HG03064 (cell line): Measurements from ENCODE around the gene DEF6.

Source experiments
- ATAC-seq: cut with Tn5 transposase; IDR thresholded peaks from one replicate; pipeline ENCODE4 v1.9.1; 2021; ENCODE audit warnings: low read depth; ENCODE audit not compliant: unreplicated experiment

The DEF6 gene

DNA sequence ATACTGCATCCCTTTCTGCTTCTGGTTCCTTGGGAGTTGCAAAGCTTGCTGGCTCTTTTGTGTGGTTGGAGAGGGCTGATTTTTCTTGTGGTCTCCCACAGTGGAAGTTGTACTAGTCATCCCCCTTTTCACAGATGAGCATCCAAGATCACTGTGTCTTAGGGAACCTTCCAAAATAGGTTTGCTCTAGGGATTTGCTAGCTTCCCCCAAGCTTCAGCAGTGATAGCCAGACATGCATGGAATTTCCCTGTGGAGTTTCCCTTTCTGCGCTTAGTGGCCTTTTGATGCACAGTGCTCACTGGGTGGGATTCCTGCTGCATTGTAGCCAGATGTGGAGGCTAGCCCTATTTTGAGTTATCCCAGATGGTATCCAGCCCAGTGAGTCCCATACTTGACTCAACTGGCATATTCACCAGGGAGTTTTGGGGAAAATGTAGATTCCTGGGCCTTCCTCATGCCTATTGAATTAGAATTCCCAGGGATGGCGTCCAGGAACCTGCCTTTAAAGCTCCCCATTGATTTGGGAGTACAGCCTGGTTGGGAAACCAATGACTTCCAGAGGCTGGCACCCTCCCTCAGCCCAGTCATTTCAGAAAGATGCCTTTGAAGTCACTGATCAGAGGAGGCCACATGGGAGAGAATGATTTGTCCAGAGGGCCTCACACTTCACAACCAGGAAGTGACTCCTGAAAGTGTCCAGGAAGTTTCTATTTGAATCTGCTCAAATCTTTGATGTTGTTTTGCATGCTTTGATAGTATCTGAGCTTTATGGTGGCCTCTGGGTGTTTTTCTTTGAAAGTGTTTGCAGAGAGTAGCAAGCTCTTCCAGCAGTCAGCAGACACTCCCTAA is 70.6 kb downstream of the DEF6 start:
- no peak for ATAC-seq

DNA sequence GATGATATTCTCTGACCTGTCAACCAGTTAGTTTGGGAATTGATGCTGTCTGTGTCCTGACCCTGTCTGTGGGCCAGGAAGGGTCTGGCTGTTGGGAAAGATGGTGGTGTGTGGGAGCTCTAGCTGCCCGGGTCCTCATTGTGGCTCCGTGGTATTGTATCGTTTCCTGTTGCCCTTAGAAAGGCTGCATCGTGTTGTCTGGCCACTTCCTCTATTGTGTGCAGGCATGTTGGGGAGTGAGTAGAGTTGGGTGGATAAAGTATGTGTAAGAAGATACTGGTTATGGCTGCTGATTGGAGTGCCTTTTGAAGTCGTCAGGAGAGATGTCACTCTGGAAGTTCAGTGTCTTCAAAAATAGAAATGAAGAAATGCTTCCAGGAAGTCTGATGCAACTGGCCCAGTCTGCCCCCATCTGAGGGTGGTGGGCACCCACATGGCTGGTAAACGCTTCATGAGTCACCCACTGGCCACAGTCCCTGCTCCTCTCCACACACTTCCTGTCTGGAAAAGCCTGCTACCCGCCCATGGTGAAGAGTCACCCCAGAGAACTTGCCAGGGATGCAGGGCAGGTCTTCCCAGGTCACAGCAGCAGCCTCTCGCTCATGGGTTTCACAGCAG is 72.6 kb downstream of the DEF6 start:
- no peak for ATAC-seq

DNA sequence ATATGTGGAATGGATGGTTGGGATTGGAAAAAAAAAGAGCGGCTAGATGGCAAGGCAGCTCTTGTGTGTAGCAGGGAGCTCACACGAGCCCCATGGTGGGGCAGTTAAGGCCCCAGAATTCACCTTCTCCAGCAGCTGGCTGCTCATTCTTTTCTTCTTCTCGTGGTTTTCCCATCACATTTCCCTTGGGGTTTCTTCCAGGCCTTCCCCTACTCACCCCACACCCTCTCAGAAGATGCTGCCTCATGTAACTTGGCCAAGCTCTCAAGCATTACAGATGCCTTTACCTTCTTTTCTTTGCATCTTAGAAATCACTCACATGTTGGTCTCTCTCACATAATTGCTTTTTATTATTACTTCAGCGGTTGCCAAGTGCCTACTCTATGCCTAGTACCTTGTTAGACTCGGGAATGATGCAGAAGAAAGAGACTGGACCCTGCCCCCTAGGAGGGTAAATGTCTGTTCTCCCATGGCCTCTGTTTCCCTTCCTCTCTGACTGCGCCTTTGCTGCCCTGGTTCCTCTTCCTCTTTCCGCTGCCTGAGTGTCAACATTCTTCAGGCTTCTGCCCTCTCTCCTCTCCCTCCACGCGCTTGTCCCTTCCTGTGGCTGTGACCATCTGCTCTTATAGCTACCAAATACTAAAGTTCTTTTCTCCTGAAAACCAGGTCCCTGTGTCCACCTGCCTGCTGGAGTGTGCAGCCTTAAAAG is 73.3 kb downstream of the DEF6 start:
- ATAC-seq, result no peak
